Astrocyte of the spinal cord (primary cell): ENCODE data around the gene CYTH4.
A peak's percentile ranks its signal among the peaks of the same experiment; 100 is the strongest.

Experiments used
- DNase-seq: peaks from one replicate; pipeline ENCODE4 v3.0.0; 2011; ENCODE audit warnings: low read depth, low spot score
- H3K4me3 ChIP-seq: 2 replicates; pipeline ENCODE4 v1.5.1; 2011; ENCODE audit warnings: low read depth, mild to moderate bottlenecking, low read length, moderate library complexity
- CTCF ChIP-seq: IDR thresholded peaks from 2 replicates; pipeline ENCODE4 v1.5.1; 2012; ENCODE audit warnings: low read depth, mild to moderate bottlenecking, low read length, inconsistent platforms
- in situ Hi-C: cut with HindIII; loops from 2 replicates; pipeline ENCODE4 v1.10.0; 2017; ENCODE audit warnings: low sequenced_read_pairs

Gene CYTH4

DNA sequence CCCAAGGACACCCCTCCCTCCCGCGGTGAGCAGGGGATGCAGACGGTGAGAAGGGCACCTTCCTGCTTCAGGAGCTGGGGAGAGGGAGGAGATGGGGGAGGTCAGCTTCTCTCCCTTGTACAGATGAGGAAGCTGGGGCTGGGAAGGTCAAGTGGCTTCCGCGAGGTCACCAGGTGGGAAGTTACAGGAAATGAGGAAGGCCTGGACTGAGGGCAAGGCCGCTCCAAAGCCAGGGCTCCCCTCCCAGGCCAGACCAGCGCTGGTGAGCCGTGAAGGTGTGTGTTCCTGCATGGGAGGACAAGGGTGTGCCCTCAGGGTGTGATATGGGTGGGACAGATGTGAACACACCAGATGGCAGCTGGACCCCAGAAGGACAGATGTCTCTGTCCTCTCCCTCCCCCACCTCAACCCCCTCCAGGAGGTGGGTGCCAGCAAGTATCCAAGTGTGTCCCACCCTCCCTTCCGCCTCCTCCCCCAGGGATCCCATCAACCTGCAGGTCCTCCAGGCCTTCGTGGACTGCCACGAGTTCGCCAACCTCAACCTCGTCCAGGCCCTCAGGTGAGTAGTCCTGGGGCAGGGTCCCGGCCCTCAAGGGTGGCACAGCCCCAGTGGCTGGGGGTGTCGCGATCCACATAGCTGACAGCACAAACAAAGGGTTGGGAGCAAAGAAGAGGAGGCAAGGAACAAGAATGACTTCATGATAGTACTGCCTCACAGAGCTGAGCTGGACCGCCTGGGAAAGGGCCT is 16.6 kb downstream of the CYTH4 start:
- no peak overlapping the region for H3K4me3 ChIP-seq
- TF ChIP-seq CTCF, result no peak
- DNase-seq, result no peak
- in situ Hi-C loops, result no loop called here

DNA sequence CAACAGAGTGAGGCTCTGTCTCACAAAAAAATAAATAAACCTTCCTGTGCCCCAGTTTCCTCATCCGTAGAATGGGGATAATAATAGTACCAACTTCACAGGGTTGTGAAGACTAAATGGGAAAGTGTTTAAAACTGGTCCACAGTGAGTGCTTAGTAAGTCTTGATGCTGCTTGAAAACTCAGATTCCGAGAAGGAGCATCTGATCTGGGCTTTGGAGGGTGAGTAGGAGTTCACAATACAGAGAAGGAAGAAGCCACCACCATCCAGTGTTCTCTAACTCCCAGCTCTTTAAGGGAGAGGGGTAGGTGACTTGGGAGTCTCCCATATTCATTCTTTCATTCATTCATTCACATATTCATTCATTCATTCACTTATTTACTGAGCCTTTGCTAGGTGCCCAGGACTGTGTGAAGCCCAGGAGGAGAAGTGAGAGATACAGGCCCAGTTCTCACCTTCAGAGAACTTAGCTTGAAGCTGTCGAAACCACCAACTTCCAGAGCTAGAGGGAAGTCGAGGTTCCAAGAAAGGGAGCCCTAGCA is 17.7 kb downstream of the CYTH4 start:
- no peak for DNase-seq
- no peak overlapping the region for H3K4me3 ChIP-seq
- no peak for TF ChIP-seq CTCF
- in situ Hi-C loops, result no loop called here

- no peak for DNase-seq
- in situ Hi-C loops, result no loop called here
- TF ChIP-seq CTCF, result no peak
- H3K4me3 ChIP-seq, result no peak overlapping the region
Observed at GRCh38 chr22:37300551-37301017, 18.3 kb downstream of the CYTH4 start.

GRCh38 chr22:37301144-37301830 is 19.0 kb downstream of the CYTH4 start:
- in situ Hi-C loops, result no loop called here
- TF ChIP-seq CTCF, result no peak
- no peak for DNase-seq
- no peak overlapping the region for H3K4me3 ChIP-seq

GRCh38 chr22:37302674-37303555 is 20.6 kb downstream of the CYTH4 start:
- no peak overlapping the region for H3K4me3 ChIP-seq
- in situ Hi-C loops, result no loop called here
- DNase-seq, result no peak
- TF ChIP-seq CTCF, result no peak

DNA sequence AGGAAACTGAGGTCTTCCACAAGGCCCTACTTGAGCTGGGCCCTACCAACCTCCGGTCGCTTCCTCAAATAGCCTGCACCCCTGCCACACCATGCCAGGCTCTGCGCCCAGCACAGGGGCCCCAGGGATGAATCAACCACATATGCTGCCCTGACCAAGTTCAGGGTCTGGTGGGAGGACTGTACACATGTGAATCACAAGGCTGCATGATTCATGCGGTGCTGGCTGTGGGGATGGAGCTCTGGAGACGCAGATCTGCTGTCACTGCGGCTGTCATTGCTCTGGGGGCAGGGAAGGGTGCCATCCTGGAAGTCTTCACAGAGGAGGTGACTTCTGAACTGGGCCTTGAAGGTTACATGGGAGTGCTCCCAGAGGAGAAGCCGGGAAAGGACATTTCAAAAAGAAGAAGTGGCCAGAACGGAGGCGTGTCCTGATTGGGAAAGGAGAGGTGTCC is 21.5 kb downstream of the CYTH4 start:
- no peak for TF ChIP-seq CTCF
- H3K4me3 ChIP-seq, result no peak overlapping the region
- in situ Hi-C loops, result no loop called here
- DNase-seq, result peak; percentile 88
